Lung microvascular endothelial cell (primary cell): ENCODE data around the gene SEMA6D. TPM values are rescaled to one million over a fixed set of nuclear protein-coding genes. Genes with fewer than 3 reads are reported as not detected.
A peak's percentile ranks its signal among the peaks of the same experiment; 100 is the strongest.

Source experiments
- DNase-seq, 2 donors: peaks; one replicate each; pipeline versions ENCODE4 v3.0.0 to v3.0.0-alpha.2; 2010; ENCODE audit warnings: low read depth in 2 of 2
- total RNA-seq: library from RNA; depleted of rRNA; stranded (reverse); fragments of >200 nt; gene quantifications from 2 replicates; pipeline ENCODE4 v1.2.1, GENCODE V29; 2014

The SEMA6D gene
- total RNA-seq, 1 donor from 2014 or later: 1.2 TPM

DNA sequence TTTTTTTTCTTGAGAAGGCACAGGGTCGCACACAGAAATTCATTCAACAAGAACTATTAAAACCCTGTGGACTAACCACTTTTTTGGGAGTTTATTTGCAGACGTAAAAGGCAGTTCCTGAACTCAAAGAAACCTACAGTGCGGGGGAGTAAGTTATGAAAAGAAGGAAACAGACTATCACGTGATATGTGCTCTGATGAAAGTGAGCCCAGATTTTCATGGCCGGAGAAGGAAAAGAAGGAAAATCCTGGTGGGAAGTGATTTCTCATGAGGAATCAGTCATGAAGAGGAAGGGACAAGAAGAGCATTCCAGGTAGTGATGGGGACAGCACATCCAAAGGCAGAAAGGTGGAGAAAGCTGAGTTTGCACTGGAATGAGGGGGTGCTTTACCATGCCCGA, 26.1 kb downstream of the SEMA6D start:
- DNase-seq: no peak

DNA sequence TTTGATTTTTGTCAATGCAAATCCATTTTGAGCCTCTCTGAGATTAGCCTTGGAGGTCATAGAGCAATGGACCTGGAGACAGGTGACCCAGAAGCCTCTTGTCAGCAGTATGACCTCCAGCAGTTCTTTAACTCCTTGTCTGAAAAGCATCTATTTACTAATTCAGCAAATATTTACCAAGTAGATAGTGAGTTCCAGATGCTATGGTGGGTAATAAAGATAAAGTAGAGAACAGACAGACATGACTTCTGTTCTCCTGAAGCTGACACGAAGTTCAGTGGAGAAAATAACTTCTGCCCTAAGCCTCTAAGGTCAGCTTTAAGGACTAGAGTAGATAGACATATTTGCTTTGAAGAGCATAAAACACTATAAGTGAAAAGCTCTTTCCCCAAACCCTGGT, 26.6 kb downstream of the SEMA6D start:
- DNase-seq: no peak

DNA sequence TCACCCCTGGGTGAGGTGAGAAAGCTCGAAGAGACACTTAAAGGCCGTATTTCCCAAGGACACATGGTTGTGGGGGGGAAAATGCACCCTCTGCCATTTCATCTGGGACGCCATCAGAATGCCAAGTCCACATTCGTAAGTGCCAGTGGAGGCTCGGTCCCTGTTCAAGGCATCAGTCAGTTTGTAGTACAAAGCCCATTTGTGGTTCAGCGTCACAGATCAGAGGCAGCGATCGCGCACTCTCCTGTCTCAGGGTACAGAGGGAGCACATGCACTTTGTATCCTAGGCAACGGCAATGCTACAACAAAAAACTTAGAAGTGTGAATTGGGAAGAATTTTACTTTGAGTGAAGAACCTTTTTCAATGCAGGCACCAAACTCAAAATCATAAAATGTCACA, 27.2 kb downstream of the SEMA6D start:
- no peak for DNase-seq

DNA sequence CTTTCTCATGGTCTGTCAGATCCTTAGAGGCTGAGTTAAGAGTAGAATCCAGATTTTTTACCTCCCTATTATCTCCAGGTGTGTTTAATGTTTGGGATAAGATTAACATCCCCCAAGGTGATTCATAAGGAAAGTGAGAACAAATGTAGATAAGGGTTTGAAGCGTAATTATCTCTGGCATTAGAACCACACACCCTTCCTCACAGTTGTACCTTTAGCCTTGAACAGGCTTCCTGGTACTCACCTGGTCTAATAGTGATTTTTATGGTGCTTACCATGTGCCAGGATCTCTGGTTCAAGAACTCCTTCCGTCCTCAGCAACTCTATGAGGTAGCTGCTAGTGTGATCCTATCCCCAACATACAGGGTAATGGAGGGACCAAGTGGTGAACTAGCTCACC, 27.7 kb downstream of the SEMA6D start:
- DNase-seq: no peak

DNA sequence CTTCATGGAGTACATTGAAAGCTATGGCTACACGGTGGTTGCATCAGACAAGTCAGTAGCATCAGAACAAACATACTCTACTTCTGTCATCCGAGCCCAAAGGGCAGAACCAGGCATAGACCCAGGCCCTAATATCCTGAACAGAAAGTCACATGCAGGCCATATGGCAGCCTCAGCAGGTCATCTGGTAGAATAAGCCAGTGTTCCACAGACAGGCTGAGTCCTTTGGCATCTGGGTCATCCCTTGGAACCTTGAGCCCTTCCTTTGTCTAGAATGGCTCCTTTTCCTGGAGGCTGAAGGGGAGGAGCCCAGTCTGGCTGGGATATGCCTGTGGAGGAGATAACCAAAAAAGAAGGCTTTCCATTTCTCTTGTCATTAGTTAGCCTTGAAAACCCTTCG, 29.2 kb downstream of the SEMA6D start:
- no peak for DNase-seq

DNA sequence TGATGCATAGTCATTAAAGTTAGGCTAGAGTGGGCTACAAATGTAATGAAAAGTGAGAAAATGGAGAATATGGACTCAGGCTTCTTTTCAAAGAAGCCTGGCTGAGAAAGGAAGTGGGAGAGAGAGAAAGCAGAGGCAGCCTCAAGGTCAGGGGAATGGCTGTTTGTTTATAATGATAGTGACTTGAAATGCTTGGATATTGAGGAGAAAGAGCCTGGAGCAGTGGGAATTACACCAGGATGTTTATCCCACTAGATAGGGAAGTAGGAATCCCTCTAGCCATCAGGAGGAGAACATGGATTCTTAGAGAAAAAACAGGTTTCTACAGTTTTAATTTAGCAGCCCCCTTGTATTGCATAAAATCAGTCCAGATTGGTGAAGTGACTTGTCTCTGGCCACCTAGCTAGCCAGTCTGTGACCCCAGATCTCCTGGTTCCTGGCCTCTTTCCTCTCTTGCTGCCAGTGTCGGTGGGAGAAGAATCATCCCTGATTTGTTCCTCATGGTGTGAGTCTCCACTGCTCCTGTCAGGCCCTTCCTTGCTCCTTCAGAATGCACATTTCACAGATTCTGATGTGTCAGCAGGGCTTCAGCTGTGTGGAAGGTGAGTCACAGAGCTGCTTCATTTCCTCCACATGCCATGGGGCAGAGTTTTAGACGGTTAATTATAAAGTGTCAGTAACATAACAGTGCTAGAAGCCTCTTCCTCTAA, 32.9 kb downstream of the SEMA6D start:
- DNase-seq: peak; percentile 3 to 89

DNA sequence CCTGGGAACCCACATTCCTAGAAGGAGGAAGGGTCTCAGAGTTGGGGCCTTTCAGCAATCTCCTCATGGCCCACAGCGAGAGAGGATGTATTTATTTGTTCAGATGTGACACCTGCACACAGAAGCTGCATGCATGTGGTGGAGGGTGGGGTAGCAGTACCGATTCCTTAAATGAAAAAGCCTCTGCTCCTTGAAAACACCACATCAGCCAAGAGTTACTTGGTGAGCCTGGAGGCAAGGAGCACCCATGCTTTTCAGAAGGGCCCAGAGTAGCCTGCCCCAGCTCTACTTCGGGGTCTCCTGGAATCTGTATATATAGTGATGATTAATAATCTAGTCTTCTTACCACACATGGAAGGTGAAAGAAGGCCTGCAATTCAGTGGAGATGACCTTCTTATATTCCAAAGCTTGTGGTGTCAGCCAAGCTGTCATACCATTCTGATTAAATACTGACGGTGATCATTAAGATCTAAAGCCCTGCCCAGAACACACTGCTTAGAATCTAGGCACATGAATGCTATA, 33.5 kb downstream of the SEMA6D start:
- no peak for DNase-seq

DNA sequence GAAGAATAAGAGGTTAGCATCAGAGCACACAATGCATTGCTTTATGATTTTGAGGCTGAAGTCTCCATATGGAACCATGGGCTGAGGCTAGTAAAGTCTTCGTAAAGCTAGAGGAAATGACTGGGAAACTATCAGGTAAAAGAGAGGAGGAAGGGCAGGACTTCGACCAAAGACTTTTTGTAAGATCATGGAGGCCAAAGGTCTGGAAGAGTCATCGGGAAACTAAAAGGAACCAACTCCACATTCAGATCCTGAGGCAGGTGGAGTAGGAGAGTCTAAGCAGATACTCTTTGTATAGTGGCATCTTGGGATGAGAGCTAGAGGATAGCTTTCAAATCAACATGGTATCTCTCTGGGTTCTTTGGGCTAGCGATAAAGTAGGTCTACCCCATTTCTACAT, 36.3 kb downstream of the SEMA6D start:
- no peak for DNase-seq

DNA sequence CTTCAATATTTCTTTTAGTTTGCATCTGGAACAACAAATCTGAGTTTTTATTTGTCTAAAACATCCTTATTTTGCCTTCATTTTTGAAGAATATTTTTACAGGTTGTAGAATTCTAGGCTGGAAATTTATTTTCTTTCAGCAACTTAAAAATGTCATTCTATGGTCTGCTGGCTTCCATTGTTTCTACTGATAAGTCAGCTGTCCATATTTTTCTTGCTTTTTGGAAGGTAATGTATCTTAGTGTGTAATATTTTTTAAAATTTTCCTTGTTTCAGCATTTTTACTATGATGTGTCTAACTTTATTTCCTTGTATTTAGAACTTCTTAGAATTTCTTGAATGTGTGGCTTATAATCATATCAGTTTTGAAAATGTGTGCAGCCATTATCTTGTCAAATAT, 37.0 kb downstream of the SEMA6D start:
- no peak for DNase-seq

DNA sequence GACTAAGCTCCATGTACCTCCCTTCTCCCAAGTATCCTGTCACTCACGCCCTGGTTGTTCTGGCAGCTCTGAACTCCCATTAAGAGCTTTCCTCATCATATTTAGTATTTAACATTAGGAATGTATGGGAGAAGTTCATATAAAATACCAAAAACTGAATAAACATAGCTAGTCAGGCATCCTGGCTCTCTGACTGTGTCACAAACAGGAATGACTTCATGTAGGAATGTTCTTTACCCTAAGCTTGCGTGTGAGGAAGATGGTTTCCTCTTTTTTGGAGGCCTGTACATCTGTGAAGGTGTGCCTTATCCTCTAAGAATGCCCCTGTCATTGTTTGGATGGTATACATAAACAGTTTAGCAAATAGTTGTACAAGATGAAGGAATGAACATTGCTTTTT, 38.6 kb downstream of the SEMA6D start:
- DNase-seq: no peak

DNA sequence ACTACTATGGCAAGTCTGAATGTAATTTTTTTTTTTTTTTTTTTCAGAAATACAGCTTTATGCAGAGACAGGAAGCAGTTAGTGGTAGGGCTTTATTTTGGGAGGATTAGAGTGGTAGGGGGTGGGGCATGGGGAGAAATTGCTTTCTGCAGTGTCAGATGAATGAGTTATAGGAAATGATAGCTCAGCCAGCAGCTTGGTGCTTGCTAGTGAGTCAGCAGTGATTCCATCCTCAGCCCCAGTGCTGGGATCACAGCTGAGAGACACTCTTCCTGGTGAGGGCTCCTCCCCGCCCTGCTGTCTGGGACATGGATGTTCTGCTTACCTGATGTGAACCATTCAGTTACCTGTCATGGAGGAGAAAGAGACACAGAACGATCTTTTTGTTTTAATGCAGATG, 39.6 kb downstream of the SEMA6D start:
- peak; percentile 10 to 80 for DNase-seq

DNA sequence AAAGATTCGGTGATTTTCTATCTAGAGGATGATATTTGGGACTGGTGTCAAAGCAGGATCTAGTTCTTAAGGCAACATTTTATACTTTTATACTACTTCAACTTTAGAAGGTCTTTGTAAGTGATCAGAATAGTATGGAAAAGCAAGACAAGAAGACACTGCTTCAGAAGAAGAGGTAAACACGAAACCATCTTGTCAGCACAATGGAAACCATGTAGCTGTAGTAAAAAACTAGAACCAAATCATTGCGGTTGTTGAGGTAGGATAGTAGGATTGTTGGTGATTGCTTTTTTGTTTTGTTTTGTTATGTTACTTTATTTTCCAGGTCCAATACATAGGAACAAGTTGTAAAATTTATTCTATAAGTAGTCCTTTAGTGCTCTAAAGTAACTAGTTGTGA, 40.0 kb downstream of the SEMA6D start:
- no peak for DNase-seq

DNA sequence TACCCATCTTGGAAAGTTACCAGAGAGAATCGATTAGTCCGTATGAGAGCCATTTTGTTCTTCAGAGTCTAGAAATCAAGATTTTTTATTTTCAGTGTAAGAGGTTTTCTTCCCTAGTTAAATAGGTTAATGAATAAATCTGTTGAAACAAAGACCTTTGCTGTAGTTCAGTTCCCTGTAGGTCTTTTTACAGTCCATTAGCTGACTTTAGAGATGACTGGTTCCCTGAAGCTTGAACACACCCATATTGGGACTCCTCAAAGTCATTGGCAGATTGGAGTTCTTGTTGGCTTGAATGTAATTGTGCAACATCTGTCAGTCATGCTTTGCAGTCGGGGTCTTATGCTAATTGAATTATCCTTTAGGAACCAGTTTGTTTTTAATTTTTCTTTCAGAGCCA, 45.3 kb downstream of the SEMA6D start:
- DNase-seq: no peak

DNA sequence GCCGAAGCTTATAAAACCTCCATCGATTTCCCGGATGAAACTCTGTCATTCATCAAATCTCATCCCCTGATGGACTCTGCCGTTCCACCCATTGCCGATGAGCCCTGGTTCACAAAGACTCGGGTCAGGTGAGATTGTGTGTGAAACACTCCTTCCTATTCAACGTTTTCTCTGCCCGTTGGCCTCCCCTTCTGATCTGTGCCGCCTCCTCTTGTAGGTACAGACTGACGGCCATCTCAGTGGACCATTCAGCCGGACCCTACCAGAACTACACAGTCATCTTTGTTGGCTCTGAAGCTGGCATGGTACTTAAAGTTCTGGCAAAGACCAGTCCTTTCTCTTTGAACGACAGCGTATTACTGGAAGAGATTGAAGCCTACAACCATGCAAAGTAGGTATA, 47.4 kb downstream of the SEMA6D start:
- no peak for DNase-seq

DNA sequence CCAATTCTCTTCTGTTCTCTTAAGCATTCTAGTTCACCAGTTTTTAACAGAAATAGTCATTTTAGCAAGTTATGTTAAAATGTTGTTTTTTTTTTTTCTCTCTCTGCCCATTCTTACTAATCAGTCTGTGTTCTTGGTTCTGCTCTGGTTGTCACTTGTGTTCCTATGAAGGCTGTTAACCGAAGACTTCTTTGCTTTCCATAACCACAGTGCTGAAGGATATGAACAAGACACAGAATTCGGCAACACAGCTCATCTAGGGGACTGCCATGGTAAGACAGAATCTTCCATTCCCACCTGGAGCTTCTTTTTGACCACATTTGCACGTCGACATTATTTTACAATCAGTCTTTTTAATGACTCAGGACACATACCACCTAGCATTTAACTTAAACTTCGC, 49.1 kb downstream of the SEMA6D start:
- DNase-seq: no peak

DNA sequence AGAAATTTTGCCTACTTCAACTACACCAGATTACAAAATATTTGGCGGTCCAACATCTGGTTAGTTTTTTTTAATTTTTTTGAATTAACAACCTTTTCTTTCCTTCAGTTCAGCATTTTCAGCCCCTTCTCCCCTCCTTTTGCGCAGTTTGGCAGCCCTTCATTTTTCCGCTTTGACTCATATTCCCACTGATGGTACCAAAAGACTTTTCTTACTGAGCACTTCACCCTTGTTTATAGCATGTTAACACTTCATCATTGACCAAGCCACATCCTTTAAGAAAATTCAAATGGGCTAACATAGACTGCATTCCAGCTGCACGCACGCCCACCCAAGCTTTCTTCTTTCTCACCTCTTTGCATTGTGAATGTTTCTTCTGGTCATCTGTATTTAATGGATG, 49.7 kb downstream of the SEMA6D start:
- DNase-seq: no peak

DNA sequence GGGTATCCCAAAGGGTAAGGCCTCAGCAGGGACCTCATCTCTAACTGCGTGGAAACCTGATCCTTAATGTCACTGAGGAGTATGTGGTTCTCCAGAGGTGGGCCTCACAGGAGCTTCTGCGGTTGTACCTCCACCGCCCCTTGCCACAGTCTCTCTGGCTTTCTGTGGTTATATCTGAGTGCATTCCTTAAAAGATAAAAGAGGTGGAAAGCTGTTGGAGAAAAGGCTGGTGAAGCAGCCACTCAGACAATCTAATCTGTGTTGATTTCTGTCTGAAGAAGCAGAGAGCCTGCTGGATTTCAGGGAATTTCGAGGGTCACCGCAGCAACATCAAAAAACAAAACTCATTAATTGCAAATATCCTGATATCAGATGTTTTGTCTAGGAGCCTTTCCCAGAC, 51.4 kb downstream of the SEMA6D start:
- DNase-seq: no peak

DNA sequence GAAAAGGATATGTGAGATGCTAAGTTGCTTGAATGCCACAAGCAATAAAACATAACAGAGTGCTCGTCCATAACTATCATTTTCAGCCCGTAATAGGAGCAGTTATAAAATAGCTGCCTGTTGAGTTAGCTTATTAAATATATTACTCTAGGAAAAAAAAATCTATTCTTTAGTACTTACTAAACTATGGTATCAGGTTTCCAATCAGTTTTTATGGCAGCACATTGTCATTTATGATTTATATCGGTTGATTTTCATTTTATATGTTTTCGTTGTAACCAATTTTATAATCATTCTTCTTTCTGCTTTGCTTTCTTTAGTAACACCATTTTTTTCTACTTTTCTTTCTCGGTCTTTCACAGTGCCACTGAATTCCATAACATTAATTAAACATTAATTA, 51.9 kb downstream of the SEMA6D start:
- DNase-seq: no peak

DNA sequence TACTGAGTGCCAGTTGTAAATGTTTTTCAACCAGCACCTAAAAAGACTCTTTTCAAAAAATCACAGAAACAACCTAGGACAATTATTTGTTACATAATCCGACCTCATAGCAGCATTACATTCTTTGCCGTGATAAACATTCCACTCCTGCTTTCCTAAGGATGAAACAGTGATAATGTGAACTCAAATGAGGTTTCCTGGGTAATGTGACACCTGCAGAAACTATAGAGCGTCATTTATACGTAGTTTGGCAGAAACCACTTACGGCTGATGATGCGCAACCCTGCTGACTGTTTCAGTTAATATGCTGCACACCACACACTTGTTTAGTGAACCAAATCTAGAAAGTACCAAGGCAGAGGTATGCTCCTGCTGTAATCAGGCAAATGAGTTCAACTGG, 55.8 kb downstream of the SEMA6D start:
- DNase-seq: no peak

DNA sequence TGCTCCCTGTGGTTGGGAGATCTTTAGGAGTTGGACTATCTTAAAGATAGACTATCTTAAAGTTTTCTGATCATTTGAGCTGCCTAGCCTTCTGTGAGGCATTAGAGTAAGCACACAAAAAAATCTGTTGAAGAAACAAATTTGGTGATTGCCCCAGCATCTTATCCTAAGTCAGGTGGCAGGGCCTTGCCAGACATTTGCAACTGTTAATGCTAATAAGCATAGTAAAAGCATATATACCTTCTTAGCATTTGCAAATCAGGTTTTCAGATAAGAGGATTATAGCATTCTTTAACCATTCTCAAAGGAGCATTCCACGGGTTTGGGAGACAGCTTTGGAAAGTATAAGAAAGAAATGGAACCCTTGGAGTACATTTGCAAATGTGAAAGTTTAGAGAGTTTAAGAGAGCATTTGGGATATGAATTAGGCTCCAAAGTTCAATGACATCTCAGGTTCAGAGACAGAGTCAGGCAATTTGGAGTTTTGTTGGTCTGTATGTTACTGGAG, 61.0 kb downstream of the SEMA6D start:
- DNase-seq: no peak

DNA sequence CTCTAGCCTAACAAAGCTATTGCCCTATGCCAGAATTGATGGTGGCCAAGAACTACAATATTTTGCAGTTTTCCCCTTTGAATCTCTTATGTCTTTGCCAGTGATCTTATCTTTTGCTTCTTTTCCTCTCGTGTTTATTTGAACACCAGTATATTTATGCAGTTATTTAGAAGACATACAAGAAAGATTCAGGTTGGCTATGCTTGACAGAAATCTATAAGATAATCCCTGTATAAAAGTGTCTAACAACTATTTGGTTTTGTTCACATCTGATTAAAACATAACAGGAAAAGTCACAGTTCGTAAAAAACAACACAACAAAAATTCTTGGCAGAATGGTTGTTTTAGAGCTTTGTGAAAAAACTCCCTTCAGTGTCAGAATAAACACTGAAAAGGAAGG, 63.7 kb downstream of the SEMA6D start:
- no peak for DNase-seq

DNA sequence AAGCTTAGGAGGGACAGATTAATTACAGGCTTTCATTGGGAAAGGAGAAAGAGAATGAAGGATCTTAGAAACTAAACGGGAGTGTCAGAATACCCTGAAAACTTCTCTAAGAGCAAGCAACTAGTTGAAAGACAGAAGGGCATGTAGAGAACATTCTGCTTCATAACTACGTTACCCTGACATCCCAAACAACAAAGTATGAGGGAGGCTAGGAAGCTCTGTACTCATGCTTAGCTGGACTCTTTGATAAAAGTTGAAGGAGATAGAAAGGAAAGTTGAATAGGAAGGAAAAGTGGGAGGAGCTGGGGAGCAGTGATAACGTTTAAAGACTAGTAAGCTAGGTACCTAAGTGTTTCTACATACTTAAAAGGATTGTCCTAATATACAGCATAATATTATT, 64.2 kb downstream of the SEMA6D start:
- no peak for DNase-seq

DNA sequence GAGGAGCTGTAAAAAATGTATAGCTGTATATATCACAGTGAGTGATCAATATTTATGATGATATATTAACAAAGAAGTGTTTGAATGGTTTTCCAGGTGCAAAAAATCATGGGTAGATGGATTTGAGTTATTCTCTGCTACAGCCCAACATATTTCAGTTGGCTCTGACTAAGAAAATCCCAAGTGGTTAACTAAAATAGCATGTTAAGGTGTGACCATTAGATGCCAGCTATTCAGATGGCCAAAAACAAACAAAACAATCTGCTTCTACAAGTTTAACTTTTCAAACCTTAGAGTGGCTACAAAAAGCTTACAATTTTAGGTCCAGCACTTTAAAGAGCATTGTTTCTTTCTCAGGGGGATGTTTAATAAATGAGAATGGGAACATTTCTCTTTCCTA, 67.5 kb downstream of the SEMA6D start:
- no peak for DNase-seq

DNA sequence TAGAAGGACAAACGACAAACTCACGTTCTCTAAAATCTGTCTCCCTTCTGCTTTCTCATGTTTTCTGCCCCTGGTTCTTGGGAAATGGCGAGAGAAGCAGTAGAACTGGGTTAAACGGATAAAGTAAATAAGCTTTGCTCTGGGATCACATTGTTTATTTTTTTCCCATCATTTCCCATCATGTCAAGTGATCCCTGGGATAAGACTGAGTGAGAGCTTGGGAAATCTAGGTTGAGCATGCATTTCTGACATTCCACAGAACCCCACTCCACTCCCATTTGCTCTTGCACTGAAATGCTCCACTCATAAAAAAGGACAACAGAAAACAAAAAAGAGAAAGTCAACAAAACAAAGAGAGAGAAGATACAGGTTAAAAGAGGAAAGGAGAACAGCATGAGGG, 69.1 kb downstream of the SEMA6D start:
- DNase-seq: no peak
